ENCODE results near the gene LRIG1. TPM values are rescaled to one million over a fixed set of nuclear protein-coding genes. Genes with fewer than 3 reads are reported as not detected.
A peak's percentile ranks its signal among the peaks of the same experiment; 100 is the strongest.

Gene LRIG1
- total and polyA plus RNA-seq, 2 donors (not counting 1 experiment from before 2014, with no cell fraction given), result 27.9 to 104 TPM

DNA sequence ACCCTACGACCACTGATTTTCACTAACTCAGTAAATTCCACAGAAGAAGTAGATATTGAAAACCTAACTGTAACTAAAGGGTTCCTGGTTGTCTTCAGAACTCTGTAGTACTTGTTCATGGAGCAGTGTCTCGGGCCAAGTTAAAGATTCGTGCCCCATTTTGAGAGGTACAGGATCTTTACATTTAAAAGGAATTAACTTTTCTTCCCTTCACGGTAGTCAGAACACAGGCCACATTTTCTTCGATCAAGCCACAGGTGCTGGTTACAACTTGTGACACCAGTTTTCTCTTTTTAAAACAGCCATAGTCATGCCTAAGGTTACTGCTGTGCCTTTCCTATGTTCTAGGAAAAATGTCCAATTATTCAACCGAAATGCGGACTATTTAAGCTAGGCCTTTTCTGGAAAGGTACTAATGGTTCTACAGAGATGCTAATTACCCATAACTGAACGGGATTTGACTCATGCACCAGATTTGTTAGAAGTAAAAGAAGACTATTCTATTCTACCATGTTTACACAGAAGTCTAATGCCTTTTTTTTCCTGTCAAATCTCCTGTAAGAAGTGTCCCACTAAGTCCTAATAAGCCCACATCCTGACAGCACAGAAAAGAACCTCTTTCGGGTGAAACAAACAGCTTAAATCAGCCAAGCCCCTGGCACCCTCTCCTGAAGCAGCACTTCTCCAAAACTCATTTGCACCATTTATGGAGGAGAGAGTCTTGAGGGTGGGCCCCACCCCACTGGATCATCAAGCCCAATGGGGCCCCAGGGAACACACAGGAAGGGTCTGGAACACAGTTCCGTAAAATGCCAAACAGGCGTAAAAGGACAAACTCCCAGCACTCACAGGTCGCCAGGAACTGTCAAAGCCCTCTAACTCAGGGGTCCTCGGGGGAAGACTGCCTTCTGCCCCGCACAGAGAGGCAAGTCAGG, 1.9 kb downstream of the LRIG1 start:
- Histone ChIP-seq H3K4me2 (ENCODE audit: extremely low read depth, insufficient read depth, low read length) (peak overlapping the region; percentile 81), H3K9ac (ENCODE audit: insufficient read depth, low read length) (peak overlapping the region; percentile 57), H3K4me1 (ENCODE audit: control insufficient read depth, extremely low read depth, insufficient read depth, low read length) (peaks cover 2% of the 10 kb centered on the region), H3K79me2 (ENCODE audit: control insufficient read depth, insufficient read depth, low read length) (peaks cover 47% of the 10 kb centered on the region), H3K27ac (ENCODE audit: insufficient read depth, low read length) (peak overlapping the region; percentile 22), H3K36me3 (ENCODE audit: control insufficient read depth, insufficient read depth, low read length) (no peaks in the 10 kb centered on the region), H3K9me3 (ENCODE audit: control insufficient read depth, insufficient read depth, low read depth, low read length) (no peaks in the 10 kb centered on the region), H3K4me3 (replicated peaks in 1 of 4; ENCODE audit: control extremely low read depth in 1 of 4, insufficient read depth in 1 of 4, low read depth in 3 of 4, low read length in 4 of 4) (peak overlapping the region; percentile 70 to 96 (median 90)), H2AFZ (ENCODE audit: low read length) (peak overlapping the region; percentile 26), H3K27me3 (ENCODE audit: control insufficient read depth, insufficient read depth, low read length) (peaks cover 5% of the 10 kb centered on the region), H4K20me1 (ENCODE audit: control insufficient read depth, extremely low read depth, insufficient read depth, low read length) (no peaks in the 10 kb centered on the region)
- peak; percentile 17 to 34 for DNase-seq (ENCODE audit: low read depth in 2 of 2)
- no peak for TF ChIP-seq EZH2 (IDR thresholded peaks at IDR 0.05; ENCODE audit: low read length, missing control alignments)

DNA sequence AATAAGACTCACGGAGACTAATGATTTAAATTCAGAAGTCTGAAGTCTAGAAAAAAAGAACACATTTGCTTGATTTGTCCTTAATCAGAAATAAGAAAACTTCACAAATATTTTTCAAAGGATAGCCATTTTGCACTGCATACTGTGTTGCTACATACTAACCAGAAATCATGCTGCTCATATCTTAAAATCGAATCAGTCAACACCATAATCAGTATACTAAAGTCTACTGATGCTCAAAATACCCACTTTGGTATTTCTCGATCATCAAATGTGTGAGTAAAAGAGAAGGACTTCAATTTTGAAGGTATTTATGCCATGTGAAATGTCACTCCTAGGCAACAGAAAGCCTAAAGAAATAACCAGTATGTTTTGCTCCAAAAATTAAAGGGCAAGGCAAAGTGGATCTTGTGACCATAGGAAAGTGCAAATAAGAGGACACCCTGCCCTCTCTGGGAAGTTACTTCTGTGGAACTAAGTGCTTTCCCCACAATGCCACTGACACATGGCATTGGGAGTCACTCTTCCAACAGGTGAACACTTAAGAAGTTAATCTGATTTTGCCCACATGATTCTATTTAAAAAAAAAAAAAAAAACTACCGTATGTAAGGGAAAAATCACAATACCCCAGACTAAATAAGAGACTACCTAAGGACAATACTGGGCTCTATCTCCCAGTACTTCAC, 2.7 kb downstream of the LRIG1 start:
- peaks cover 2% of the 10 kb centered on the region for H3K4me1 ChIP-seq (ENCODE audit: control insufficient read depth, extremely low read depth, insufficient read depth, low read length)
- H3K79me2 ChIP-seq (ENCODE audit: control insufficient read depth, insufficient read depth, low read length), result peaks cover 48% of the 10 kb centered on the region
- DNase-seq (ENCODE audit: low read depth in 2 of 2), result no peak
- H3K27me3 ChIP-seq (ENCODE audit: control insufficient read depth, insufficient read depth, low read length), result no peaks in the 10 kb centered on the region
- no peak overlapping the region for H3K27ac ChIP-seq (ENCODE audit: insufficient read depth, low read length)
- no peaks in the 10 kb centered on the region for H3K36me3 ChIP-seq (ENCODE audit: control insufficient read depth, insufficient read depth, low read length)
- H3K4me3 ChIP-seq (replicated peaks in 1 of 4; ENCODE audit: control extremely low read depth in 1 of 4, insufficient read depth in 1 of 4, low read depth in 3 of 4, low read length in 4 of 4), result peak overlapping the region; percentile 70 to 96 (median 90)
- peak overlapping the region; percentile 81 for H3K4me2 ChIP-seq (ENCODE audit: extremely low read depth, insufficient read depth, low read length)
- no peaks in the 10 kb centered on the region for H4K20me1 ChIP-seq (ENCODE audit: control insufficient read depth, extremely low read depth, insufficient read depth, low read length)
- H3K9me3 ChIP-seq (ENCODE audit: control insufficient read depth, insufficient read depth, low read depth, low read length), result no peaks in the 10 kb centered on the region
- TF ChIP-seq EZH2 (IDR thresholded peaks at IDR 0.05; ENCODE audit: low read length, missing control alignments), result no peak
- TF ChIP-seq, protein P1, sequence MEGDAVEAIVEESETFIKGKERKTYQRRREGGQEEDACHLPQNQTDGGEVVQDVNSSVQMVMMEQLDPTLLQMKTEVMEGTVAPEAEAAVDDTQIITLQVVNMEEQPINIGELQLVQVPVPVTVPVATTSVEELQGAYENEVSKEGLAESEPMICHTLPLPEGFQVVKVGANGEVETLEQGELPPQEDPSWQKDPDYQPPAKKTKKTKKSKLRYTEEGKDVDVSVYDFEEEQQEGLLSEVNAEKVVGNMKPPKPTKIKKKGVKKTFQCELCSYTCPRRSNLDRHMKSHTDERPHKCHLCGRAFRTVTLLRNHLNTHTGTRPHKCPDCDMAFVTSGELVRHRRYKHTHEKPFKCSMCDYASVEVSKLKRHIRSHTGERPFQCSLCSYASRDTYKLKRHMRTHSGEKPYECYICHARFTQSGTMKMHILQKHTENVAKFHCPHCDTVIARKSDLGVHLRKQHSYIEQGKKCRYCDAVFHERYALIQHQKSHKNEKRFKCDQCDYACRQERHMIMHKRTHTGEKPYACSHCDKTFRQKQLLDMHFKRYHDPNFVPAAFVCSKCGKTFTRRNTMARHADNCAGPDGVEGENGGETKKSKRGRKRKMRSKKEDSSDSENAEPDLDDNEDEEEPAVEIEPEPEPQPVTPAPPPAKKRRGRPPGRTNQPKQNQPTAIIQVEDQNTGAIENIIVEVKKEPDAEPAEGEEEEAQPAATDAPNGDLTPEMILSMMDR (conservative IDR thresholded peaks at IDR 0.05 in 1 of 2, IDR thresholded peaks at IDR 0.05 in 1 of 2; ENCODE audit: low read depth in 1 of 2, low read length in 2 of 2), result no peak
- H2AFZ ChIP-seq (ENCODE audit: low read length), result no peak overlapping the region
- no peak overlapping the region for H3K9ac ChIP-seq (ENCODE audit: insufficient read depth, low read length)

DNA sequence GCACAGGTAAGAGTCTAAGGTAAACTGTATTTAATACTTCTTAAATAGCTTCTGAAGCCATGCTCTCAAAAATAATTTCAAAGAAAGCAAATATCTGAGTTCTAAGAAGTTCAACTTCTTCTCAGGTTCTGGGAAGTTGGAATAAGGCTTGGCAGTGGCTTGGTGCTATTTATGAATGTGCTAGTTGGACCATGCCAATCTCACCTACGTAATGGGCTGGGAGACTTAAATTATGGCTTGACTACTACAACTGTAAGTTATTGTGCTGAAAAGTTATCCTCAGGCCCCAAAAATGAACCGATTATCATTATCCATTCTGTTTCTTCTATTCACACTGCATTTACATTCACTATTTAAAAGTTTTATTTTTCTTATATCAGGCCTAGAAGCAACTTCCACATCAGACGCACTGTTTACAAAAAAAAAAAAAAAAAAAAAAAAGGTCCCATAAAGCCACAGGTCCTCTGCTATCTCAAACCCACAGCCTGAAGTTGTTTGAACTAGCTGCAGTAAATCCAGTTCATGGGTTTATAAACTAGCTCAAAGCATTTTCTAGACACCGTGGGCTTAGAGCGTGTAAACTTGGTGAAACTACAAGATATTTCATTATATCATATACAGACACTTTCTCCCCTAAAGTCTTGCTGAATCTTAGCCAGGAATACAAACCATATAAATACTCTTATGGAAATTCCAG, 3.4 kb downstream of the LRIG1 start:
- H3K4me3 ChIP-seq (replicated peaks in 1 of 4; ENCODE audit: control extremely low read depth in 1 of 4, insufficient read depth in 1 of 4, low read depth in 3 of 4, low read length in 4 of 4), result peak overlapping the region in 3 of 4 experiments; percentile 16 to 90 (median 70)

More for the DNA sequence above, 3.4 kb downstream of the LRIG1 start:
- Histone ChIP-seq H3K27me3 (ENCODE audit: control insufficient read depth, insufficient read depth, low read length) (no peaks in the 10 kb centered on the region), H3K79me2 (ENCODE audit: control insufficient read depth, insufficient read depth, low read length) (peaks cover 53% of the 10 kb centered on the region), H3K9me3 (ENCODE audit: control insufficient read depth, insufficient read depth, low read depth, low read length) (no peaks in the 10 kb centered on the region), H2AFZ (ENCODE audit: low read length) (no peak overlapping the region), H3K4me1 (ENCODE audit: control insufficient read depth, extremely low read depth, insufficient read depth, low read length) (peaks cover 2% of the 10 kb centered on the region), H4K20me1 (ENCODE audit: control insufficient read depth, extremely low read depth, insufficient read depth, low read length) (no peaks in the 10 kb centered on the region), H3K9ac (ENCODE audit: insufficient read depth, low read length) (no peak overlapping the region), H3K4me2 (ENCODE audit: extremely low read depth, insufficient read depth, low read length) (peak overlapping the region; percentile 72), H3K27ac (ENCODE audit: insufficient read depth, low read length) (no peak overlapping the region), H3K36me3 (ENCODE audit: control insufficient read depth, insufficient read depth, low read length) (no peaks in the 10 kb centered on the region)
- TF ChIP-seq EZH2 (IDR thresholded peaks at IDR 0.05; ENCODE audit: low read length, missing control alignments), result no peak
- TF ChIP-seq, protein P1 (conservative IDR thresholded peaks at IDR 0.05 in 1 of 2, IDR thresholded peaks at IDR 0.05 in 1 of 2; ENCODE audit: low read depth in 1 of 2, low read length in 2 of 2), result no peak
- no peak for DNase-seq (ENCODE audit: low read depth in 2 of 2)
